NCI-H748 (cell line): ENCODE measurements around the gene PICALM.
"Not testable (repeated sequence)": the region's sequence is repeated elsewhere in the genome, so short reads cannot be mapped to it uniquely, and the experiment has no call there.

Experiments used
- DNase-seq: peaks from one replicate; lab custom pipeline; 2025; ENCODE audit not compliant: unreplicated experiment; lab: John Stamatoyannopoulos, UW

The PICALM gene, protein sequence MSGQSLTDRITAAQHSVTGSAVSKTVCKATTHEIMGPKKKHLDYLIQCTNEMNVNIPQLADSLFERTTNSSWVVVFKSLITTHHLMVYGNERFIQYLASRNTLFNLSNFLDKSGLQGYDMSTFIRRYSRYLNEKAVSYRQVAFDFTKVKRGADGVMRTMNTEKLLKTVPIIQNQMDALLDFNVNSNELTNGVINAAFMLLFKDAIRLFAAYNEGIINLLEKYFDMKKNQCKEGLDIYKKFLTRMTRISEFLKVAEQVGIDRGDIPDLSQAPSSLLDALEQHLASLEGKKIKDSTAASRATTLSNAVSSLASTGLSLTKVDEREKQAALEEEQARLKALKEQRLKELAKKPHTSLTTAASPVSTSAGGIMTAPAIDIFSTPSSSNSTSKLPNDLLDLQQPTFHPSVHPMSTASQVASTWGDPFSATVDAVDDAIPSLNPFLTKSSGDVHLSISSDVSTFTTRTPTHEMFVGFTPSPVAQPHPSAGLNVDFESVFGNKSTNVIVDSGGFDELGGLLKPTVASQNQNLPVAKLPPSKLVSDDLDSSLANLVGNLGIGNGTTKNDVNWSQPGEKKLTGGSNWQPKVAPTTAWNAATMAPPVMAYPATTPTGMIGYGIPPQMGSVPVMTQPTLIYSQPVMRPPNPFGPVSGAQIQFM

GRCh38 chr11:86068951-86069407 lies at the start of gene PICALM:
TSS of gene PICALM (minus strand) at chr11:86069084. CDS start at chr11:86068780, 304 bp downstream.
- peak; percentile 97 for DNase-seq

GRCh38 chr11:86118253-86118652 lies 49.4 kb upstream of the PICALM start:
- no peak for DNase-seq

- no peak for DNase-seq
These were observed 48.8 kb upstream of the PICALM start for GRCh38 chr11:86117712-86118063.

- no peak for DNase-seq
These were observed 48.3 kb upstream of the PICALM start for GRCh38 chr11:86117001-86117711.

GRCh38 chr11:86116386-86116726 lies 47.5 kb upstream of the PICALM start:
- DNase-seq, result no peak

DNA sequence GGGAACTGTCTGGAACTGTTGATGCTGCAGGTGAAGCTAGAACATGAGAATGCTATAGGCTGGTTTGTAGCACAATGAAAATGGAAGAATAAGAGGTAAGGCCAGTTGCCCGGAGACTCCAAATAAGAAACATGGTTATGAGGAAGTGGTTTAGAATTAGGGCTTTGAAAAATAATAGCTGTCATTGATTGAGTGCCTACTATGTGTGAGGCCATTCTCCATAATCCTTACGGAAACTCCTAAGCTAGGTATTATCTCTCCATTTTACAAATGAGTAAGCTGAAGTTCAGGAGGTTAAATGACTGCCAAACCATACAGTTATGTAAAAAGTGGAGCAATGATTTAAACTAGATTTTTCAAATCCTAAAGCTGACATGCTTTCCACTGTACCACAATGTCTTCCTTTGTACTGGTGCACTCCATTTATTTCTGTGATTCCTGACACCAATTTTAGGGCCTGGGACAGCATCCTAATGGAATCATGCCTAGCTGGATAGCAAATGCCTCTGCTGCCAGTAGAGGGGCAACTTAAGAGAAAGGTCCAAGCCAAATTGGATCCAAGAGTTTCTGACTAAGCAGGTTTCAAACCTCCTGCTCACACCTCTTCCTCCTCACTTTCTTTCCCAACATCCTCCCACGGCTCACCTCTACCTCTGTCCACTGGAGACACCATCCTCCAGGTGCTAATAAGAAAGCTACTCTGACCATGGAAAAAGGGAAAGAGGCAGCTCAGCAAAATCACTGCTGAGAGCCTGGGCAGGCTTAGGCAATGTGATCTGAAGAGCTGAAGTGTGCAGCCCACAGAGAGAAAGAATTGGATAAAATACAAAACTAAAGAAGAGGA lies 46.9 kb upstream of the PICALM start:
- no peak for DNase-seq

DNA sequence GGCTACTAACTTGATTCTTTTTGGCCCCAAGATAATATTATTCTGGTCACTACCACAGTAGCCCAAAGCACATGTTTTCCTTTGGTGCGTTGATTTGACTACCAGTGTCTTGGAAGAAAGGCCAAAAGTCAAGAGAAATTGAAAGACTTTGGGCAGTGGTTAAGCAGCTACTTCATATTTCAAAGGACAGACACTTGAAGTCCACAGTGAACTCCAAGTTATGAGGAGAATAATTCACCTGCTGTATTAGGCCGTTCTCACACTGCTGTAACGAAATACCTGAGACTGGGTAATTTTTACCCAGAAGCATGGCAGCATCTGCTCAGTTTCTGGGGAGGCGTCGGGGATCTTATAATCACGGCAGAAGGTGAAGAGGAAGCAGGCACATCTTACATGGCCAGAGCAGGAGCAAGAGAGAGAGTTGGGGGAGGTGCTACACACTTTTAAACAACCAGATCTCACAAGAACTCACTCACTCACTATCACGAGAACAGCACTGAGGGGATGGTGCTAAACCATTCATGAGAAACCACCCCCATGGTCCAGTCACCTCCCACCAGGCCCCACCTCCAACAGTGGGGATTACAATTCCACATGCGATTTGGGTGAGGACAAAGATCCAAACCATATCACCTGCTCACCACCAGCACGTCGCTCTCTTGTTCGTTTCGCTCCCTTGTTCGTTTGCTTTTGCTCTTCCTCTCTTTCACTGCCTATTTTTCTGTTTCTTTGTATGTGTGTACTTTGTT lies 40.2 kb upstream of the PICALM start:
- no peak for DNase-seq

DNA sequence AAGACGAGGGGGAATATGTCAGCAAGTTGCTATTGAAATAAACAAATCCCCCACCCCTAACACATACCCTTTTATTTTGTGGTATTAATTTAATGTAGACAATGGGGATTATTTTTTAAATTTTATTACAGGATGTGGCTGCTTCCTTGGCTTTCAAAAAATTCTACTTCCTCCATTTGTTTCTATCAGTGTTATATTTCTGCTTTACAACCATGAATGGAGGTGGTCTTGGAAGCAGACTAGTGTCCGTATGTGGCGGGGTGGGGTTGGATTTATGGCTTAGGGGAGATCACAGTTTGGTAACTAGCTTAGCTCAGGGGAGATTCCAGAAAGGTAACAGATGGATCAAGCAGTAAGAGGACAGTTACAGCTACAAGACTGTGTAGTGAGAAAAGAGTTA lies 39.3 kb upstream of the PICALM start:
- no peak for DNase-seq

GRCh38 chr11:86106916-86107315 lies 38.0 kb upstream of the PICALM start:
- DNase-seq, result no peak

DNA sequence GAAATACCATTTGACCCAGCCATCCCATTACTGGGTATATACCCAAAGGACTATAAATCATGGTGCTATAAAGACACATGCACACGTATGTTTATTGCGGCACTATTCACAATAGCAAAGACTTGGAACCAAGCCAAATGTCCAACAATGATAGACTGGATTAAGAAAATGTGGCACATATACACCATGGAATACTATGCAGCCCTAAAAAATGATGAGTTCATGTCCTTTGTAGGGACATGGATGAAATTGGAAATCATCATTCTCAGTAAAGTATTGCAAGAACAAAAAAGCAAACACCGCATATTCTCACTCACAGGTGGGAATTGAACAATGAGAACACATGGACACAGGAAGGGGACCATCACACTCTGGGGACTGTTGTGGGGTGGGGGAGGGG lies 37.1 kb upstream of the PICALM start:
- not testable (repeated sequence) for DNase-seq

- DNase-seq, result not testable (repeated sequence)
These were observed 36.7 kb upstream of the PICALM start for GRCh38 chr11:86105601-86106000.

GRCh38 chr11:86103808-86104207 lies 34.9 kb upstream of the PICALM start:
- DNase-seq, result no peak

DNA sequence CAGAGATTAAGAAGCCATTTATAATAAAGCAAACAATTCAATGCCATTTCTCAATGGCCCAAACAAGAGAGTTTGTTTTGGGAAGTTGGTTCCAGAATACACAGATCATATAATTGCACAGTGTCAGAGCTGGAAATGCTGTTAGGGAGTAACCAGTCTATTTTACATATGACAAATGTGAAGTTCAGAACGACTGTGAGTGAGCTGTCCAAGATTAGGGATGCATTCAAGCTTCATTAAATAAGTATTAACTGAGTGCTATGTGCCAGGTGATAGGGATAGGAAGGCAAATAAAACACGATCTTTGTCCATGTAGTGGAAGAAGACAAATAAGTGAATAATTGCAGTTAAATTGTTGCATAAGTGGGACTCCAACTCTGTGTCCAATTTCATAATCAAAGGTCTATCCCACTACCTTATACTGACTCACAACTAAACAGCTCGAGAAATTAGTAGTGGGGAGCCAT lies 33.1 kb upstream of the PICALM start:
- peak; percentile 7 for DNase-seq

DNA sequence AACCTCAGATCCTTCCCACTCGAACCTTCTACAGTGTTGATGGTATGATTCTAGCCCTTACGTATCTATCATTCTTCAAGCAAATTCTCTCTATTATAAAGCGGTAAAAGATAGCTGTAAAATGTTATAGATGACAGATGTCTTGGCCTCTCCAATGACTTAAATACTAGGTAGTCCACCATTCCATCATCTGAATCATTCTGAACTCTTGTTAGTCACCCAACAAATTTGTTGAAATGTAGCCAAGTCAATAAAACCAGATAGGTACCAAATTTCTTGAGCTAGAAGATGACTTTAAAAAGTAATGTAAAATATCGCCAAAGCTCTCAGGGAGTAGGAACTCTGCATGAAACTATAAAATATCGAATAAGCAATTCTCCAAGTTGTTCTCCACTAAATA lies 32.6 kb upstream of the PICALM start:
- no peak for DNase-seq

DNA sequence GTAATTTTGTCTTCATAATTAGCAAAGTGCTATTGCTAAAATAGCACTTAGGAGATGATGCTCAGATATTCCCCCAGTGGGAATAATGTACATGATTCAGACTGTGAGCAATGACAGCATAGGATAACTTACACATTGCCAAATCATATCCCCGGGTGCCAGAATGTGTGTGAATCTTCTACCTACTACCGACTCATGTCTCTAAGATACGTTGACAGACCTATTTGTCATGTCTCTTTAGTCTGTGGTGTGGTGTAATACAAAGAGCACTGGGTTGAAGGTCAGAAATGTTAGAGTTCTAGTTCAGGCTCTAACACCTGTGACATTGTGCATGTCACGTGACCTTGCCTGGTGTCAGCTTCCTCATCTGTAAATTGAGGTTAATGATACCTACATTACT lies 31.0 kb upstream of the PICALM start:
- no peak for DNase-seq

- no peak for DNase-seq
These were observed 29.1 kb upstream of the PICALM start for GRCh38 chr11:86097980-86098379.

GRCh38 chr11:86091566-86091965 lies 22.7 kb upstream of the PICALM start:
- DNase-seq, result no peak

DNA sequence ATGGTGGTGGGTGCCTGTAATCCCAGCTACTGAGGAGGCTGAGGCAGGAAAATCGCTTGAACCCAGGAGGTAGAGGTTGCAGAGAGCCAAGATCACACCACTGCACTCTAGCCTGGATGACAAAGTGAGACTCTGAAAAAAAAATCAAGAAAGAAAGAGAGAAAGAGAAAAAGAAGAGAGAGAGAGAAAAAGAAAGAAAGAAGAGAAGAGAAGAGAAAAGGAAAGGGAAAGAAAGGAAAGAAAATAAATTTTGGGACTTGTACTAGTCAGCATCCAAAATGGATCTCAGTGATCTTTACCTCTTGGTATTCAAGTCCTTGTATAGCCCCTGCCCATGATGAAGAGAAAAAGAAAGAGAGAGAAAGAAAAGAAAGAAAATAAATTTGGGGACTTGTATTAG lies 22.2 kb upstream of the PICALM start:
- no peak for DNase-seq

DNA sequence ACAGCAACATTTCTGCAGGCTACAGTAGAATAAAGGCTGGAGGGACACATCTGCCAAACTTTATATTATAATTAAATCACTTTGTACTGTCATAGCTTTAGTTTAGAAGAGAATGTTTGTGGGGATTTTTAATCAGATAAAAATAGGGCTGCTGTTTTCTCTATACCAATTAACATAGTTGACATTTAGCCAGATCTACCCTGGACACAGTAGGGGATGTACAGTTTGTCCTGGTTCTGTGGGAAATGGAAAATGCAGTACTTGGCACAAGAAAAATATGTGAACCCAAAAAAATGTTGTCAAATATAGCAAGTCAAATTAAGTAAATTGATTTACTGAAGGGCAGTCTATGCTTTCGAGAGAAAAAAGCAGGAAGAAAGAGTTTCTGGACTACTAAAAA lies 20.8 kb upstream of the PICALM start:
- DNase-seq, result no peak

- not testable (repeated sequence) for DNase-seq
These were observed 18.8 kb upstream of the PICALM start for GRCh38 chr11:86087688-86088087.
